HG03575 (cell line): ENCODE data around the gene RASA4.
A peak's percentile ranks its signal among the peaks of the same experiment; 100 is the strongest.
"Not testable (repeated sequence)": the region's sequence is repeated elsewhere in the genome, so short reads cannot be mapped to it uniquely, and the experiment has no call there.

Experiments
- ATAC-seq: cut with Tn5 transposase; IDR thresholded peaks from one replicate; pipeline ENCODE4 v1.9.1; 2021; ENCODE audit not compliant: unreplicated experiment, insufficient number of reproducible peaks, low FRiP score; ENCODE audit errors: extremely low read depth

Gene RASA4

DNA sequence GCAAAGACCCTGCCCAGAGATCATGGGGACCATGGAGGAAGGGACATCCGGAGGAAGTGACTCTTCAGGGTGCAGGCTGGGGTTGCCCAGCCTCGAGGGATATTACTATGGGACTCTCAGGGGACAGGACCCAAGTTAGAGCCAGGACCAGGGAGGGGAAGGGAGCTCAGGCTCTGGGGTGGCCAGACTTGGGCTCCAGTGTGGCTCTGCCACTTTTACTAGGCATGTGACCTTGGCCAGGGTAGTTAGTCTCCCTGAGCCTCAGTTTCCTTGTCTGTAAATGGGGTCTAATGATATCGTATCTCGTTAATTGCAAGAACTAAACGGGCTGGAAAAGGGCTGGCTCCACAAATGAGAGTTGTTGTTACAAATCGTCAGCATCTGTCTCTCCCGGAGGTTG lies 6.1 kb downstream of the RASA4 start:
- ATAC-seq, result not testable (repeated sequence)

DNA sequence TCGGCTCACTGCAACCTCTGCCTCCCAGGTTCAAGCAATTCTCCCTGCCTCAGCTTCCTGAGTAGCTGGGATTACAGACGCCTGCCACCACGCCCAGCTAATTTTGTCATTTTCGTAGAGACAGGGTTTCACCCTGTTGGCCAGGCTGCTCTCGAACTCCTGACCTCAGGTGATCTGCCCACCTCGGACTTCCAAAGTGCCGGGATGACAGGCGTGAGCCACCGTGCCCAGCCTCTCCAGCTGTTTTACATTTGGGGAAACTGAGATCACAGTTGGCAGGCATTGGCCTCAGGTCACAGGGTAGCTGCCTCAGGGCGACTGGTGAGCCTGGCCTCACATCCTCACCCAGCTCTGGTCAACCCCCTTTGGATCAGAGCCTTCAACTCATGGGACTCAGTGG lies 6.8 kb downstream of the RASA4 start:
- ATAC-seq, result not testable (repeated sequence)

DNA sequence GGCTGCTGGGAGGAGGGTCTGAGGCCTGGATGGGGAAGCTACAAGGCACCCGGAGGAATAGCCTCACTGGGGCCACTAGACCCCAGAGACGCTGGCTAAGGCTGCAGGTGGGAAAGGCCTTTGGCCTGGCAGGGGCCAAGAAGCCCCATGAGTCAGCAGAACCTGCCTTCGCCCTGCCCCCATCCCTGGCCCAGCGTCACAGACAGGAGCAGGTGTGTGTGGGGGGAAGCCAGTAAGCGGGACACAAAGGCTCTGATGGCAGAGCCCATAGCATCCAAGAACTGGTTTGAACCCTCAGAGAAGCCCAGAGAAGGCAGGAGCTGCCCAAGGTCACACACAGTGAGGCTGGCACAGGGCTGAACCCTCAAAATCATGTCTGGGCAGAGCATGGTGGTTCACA lies 9.7 kb downstream of the RASA4 start:
- not testable (repeated sequence) for ATAC-seq

DNA sequence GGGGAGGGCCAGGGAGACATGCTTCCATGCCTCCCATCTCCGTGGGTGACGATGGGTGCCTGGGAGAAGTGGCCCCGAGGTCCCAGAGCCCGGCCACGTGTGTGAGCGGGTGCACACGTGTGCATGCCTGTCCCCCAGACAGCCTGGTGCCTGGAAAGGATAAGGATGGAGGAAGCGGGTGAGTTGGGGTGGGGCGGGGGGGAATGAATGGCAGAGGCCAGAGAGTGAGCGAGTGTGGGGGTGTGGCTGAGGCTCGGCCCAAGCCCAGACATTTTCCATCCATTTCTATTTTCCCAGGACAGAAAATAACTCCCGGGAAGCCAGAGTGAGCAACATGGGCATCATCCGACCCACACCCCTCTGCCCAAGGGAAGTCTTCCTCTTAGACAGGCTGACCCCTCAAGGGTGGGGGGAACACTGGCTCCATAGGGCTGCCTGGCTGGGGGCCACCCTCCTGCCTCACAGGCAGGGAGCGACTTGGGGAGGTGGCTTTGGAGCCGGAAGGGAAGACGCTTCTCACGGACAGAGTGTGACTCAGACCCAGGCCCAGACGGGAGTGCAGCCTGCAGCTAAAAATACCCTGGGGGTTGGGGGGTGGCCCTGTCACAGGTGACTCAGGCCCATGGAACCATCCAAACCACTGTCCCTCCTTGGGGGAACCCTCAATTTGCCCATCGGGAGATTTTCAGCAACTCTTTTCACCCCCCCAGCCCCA lies 12.0 kb downstream of the RASA4 start:
- ATAC-seq, result not testable (repeated sequence)

DNA sequence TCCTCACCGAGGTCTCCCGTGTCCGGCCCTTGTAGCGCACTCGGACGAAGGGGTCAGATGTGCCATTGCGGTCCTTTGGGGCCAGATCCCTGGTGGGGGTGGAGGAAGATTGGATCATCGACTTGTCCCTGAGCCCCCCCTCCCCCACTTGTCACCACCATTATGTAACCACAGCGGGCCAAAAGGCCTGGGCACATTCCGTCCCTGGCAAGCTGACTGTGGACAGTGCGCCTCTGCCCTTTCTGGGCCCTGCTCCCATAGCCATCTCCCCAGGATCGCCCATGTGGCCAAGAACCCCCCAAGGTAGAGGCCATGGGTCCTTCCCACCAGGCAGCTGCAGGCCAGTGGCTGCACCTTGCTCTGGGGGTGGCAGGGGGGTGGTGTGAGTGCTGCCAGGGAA lies 14.2 kb downstream of the RASA4 start:
- not testable (repeated sequence) for ATAC-seq

DNA sequence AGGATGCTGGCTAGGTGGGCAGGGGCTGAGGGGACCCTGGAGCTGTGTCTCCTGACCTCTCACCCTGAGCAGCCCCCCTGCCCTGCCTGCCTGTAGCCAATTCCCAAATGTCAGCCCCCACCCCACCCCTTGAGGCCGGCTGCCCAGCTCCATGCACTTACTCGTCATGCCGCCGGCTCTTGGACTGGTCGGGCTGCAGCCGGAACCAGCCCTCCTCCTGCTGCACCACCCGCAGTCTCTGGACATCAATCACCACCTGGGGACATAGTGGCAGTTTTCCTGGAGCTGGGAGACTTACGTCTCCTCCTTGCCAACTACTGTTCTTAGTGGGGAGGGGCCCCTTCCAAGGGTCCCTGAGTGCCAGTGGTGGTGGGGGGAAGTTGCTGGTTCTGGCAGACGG lies 16.9 kb downstream of the RASA4 start:
- ATAC-seq, result not testable (repeated sequence)

DNA sequence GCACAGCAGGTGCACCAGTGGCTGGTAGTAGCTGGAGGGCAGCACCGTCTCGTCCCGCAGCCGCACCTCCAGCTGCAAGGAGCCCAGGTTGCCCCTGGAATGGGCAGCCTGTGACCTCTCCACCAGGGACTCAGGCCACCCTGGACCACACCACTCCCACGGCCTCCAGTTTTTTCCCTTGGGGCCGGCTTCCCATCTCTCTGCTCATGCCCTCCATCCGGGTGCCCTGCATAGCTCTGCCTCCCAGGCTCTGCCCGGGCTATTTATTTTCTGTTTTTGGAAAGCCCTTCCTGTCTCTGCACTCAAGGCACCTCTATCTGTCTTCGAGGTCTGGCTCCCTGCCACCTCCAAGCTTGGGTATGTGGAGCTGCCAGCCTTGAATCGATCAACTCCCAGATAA lies 20.5 kb downstream of the RASA4 start:
- ATAC-seq, result not testable (repeated sequence)

DNA sequence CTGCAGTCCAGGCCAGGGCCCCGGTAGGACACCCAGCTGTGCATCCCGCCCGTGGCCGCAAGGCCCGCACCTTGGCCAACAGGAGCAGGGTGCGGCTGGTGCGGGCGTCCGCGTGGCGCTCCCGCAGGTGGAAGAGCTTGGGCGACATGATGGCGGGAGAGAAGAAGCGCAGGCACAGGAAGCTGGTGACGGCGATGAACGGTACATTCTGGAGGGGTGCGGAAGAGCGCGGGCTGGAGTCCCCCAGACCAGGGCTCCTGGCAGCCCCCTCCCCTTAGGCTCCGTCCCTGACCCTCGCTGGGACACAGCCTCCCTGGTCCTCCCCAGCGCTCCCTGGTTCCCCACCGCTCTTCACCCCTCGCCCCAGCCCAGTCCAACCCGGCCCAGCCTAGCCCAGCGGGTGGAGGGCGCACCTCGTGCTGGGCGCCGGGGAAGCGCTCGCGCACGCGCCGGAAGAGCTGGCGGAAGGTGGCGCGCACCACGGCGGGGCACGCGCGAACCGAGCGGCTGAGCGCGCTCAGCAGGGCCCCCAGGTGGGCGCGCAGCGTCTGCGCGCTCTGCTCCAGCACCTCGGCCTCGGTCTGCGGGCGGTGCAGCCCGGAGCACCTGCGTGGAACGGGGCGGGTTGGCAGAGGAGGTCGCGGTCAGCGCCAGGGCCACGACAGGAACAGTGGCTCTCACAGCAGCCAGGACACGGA lies 22.8 kb downstream of the RASA4 start:
- not testable (repeated sequence) for ATAC-seq

DNA sequence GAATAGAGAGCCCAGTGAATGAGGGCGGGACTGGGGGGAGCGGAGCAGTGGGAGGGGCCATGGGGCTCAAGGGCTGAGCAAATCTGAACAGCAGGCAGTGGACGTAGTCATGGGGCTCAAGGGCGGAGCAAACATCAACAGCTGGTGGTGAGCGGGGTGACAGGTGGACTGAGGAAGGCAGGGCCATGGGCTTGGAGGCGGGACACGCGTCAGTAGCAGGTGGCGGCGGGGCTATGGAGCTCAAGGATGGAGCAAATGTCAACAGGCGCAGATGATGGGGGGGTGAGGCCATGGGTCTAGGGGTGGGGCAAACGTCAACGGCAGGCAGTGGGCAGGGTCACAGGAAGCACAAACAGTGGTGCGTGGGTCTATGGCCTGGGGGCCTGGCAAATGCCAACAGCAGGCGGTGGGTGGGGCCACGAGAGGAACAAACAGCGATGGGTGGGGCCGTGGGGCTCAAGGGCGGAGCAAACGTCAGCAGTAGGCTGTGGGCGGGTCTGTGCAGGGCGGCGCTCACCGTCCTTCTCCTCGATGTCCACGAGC lies 24.0 kb downstream of the RASA4 start:
- ATAC-seq, result not testable (repeated sequence)

DNA sequence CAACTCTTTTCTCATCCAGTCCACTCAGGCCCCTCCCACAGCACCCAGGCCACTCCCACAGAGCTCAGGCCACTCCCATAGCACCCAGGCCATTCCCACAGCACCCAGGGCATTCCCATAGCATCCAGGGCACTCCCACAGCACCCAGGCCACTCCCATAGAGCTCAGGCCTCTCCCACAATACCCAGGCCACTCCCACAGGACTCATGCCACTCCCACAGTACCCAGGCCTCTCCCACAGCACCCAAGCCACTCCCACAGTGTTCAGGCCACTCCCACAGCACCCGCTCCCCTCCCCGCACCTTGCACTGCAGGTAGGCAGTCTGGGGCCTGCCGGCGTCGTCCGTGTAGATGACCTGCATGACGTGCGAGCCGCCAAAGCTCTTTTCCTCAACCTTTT lies 26.7 kb downstream of the RASA4 start:
- not testable (repeated sequence) for ATAC-seq

DNA sequence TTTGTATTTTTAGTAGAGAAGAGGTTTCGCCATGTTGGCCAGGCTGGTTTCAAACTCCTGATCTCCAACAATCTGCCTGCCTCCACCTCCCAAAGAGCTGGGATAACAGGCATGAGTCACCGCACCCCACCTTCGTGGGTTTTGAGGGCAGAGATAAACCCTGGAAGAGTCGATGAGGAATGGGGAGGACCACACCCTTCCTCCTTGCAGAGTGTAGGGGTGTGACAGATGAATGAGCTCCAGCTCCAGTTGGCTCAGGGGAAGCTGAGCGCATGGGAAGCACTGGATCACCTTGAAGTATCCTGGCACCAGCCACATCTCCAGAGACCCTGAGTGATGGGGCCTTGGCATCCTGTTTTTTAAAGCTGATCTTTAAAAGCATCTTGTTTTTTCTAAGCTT lies 33.1 kb downstream of the RASA4 start:
- not testable (repeated sequence) for ATAC-seq

DNA sequence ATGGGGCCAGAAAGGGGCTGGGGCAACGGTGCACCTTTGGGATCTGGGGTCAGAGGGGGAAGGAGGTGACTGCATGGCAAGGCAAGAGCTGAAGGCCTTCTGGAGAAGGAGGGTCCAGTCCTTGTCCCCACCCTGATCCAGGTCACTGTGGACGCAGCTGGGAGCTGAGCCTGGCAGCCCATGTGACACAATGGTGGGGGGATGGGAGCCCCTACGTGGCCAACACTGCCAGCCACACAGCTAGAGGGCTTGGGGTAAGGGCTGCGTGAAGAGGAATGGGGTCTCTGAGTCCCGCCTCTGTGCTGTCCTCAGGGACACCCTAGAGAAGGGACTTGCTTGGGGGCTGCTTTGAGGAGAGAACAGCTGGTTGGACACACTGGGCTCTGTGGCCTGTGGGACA lies 34.8 kb downstream of the RASA4 start:
- ATAC-seq, result not testable (repeated sequence)

DNA sequence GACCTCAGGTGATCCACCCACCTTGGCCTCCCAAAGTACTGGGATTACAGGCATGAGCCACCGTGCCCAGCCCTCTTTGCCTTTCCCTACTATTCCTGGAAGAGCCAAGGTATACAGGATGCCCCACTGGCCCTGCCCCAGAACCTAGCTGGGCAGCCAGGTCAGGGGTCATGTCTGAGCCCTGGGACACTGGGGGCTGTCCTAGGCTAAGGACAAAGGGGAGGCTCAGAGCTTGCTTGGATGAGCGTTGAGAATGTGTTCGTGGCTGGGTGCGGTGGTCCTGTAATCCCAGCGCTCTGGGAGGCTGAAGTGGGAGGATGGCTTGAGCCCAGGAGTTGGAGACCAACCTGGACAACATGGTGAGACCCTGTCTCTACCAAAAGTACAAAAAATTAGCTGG lies 38.1 kb downstream of the RASA4 start:
- ATAC-seq, result not testable (repeated sequence)

DNA sequence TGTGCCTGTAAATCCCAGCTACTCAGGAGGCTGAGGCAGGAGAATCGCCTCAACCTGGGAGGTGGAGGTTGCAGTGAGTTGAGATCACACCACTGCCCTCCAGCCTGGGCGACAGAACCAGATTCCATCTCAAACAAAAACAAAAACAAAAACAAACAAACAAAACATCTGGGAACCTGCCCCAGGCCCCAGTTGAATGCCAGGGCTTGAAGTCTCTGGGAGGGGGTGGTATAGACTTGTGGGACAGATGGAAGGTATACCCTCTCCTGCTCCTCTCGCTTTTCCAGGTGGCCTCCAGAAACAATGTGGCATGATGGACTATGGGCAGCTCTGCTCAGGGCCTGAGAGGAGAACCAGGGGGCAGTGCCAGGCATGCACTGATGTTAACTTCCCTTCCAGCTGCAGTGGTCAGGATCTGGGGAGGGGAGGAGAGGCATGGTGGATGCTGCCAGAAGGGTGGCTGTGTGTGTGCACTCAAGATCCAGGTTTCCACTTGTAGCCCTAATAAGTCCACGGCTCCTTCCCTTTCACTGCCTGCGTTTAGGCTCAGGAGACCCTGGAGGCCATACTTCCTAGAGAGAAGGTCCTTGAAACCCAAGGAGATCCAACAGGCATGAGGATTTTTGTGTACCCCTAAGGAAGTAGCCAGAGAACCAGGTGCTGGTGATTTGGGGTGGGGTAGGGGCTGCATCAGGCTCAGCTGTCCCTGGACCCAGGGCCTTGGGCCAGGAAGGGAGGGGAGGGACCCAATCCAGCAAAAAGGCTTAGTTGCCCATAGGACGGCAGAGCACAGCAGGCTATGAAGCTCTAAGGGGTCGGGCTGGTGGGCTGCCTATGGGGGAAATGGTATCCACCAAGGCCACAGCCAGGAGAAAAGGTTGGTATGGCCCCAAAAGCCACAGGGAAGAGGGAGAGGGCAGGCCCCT lies 39.0 kb downstream of the RASA4 start:
- ATAC-seq, result not testable (repeated sequence)

DNA sequence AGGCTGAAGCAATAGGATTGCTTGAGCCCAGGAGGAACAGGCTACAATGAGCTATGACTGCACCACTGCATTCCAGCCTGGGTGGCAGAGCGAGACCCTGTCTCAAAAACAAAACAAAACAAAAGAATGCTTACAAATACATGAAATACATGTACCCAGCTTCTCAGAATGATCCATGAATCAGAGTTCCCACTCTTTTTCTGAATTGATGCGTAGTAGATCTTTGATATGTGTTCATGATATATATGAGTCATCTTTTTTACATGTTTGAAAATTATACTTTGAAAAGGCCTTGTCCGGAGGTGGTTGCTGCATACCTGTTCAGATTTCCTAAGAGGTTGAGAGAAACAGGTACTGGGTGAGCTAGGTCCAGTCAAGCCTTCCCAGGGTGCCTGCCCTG lies 40.2 kb downstream of the RASA4 start:
- not testable (repeated sequence) for ATAC-seq

DNA sequence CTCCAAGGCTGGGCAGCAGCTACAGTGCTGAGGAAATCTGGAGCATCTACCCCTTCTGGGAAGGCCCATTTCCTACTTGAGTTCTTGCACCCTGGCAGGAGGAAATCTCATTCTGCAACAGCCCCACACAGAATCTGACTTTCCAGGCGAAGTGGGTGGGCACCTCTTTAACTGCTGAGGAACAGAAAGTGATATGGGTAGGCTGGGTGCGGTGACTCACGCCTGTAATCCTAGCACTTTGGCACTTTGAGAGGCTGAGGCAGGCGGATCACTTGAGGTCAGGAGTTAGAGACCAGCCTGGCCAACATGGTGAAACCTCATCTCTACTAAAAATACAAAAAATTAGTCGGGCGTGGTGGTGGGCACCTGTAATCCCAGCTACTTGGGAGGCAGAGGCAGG lies 41.9 kb downstream of the RASA4 start:
- not testable (repeated sequence) for ATAC-seq

DNA sequence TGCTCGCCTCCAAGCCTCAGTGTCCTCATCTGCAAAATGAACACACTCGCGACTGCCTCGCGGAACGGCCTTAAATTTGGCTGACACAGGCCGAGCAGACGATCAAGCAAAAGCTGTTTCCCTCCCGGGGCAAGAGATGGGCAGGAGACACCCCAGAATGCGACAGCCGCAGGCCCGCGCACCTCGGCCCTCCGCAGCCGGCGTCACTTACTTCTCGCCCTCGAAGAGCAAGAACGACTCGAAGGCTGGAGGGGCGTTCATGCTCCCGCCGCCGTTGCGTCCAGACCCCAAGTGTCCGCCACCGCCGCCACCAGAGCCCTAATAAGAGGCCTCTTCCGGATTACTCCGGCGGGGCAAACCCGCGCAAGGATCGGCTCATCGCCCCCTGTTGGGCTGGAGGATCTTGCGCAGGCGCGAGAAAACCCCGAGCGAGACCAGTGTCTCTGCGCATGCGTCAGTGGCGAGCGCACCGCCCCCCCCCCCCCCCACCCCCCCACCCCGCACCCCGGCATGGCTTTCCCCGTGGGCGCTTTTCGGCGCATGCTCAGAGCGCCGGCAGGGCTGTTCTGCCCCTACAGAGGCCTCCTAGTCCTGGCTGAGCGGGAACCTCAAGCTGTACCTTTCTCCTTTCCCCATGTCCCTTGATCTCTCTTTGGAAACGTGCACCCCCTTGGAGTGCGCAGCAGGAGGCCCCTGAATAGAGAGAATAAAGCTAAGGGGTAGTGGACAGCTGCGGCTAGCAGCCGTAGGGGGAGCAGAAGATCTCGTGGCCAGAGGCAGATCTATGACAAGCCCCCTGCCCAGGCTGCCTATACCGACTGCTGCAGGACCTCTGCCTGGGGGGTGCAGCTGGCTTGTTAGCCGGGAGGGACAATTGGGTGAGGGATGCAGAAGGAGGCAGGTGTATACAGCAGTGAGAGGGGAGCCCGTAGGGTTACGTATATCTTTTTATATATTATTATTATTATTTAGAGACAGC lies 44.0 kb downstream of the RASA4 start, which contains the start of gene POLR2J3:
Gene POLR2J3, minus strand, starts transcription at position 323 of the 979 bp plus-strand sequence. Its CDS starts 62 bp downstream, at position 261.
- ATAC-seq, result peak; percentile 69

DNA sequence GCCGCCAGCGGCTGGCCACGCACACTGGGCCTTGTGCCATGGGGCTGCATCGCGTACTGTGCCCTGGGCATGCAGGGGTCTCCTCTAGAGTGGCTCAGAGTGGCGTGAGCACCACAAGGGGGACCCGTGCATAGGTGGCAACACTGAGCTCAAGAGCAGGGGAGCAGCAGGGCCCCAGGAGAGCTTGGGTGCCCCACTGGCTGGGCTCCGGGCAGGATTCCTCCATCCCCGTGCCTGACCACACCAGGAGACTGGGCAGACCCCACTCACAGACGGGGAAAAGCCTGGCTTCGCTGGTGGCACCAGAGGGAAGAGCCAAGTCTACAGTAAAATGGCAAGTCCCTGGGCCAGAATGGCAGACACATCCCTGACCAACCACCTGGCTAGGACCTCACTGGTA lies 47.9 kb downstream of the RASA4 start:
- not testable (repeated sequence) for ATAC-seq
